HUES64 (cell line): ENCODE data around the gene PPP1R1B.

Source experiments
- H3K27ac ChIP-seq: 2 replicates; pipeline ENCODE4 v1.7.0; 2013; ENCODE audit warnings: low read depth, low read length, inconsistent platforms
- H3K27me3 ChIP-seq: 2 replicates; pipeline ENCODE4 v1.6.1; 2013; ENCODE audit warnings: mild to moderate bottlenecking, low read length; ENCODE audit not compliant: insufficient read depth
- H3K36me3 ChIP-seq: 2 replicates; pipeline ENCODE4 v1.6.1; 2013; ENCODE audit warnings: mild to moderate bottlenecking, low read length; ENCODE audit not compliant: insufficient read depth
- H3K4me1 ChIP-seq: 2 replicates; pipeline ENCODE4 v1.6.1; 2013; ENCODE audit warnings: mild to moderate bottlenecking, low read length, moderate library complexity; ENCODE audit not compliant: insufficient read depth
- H3K4me3 ChIP-seq: 2 replicates; pipeline ENCODE4 v1.5.1; 2013; ENCODE audit warnings: mild to moderate bottlenecking, low read length, moderate library complexity
- H3K9ac ChIP-seq: 2 replicates; pipeline ENCODE4 v1.6.1; 2013; ENCODE audit warnings: mild to moderate bottlenecking, low read depth, low read length
- H3K9me3 ChIP-seq: 2 replicates; pipeline ENCODE4 v1.6.1; 2013; ENCODE audit warnings: low read depth, low read length; ENCODE audit not compliant: insufficient read depth
- WGBS: fragments of 150-250, 120-280 bp; methylation state at CpG from one replicate; pipeline ENCODE4 v1.1.7; 2013; ENCODE audit warnings: missing lambda C conversion rate; 5-methylcytosine and 5-hydroxymethylcytosine counted together

PPP1R1B gene

GRCh38 chr17:39628655-39629493, 2.1 kb downstream of the PPP1R1B start:
- no peak overlapping the region for H3K27ac ChIP-seq
- peaks cover 32% of the 10 kb centered on the region for H3K4me1 ChIP-seq
- H3K9me3 ChIP-seq = no peaks in the 10 kb centered on the region
- 56% methylated on average over 10 of the region's 10 CpGs for WGBS
- H3K4me3 ChIP-seq = no peak overlapping the region
- no peak overlapping the region for H3K9ac ChIP-seq
- peaks cover 54% of the 10 kb centered on the region for H3K27me3 ChIP-seq
- H3K36me3 ChIP-seq = no peaks in the 10 kb centered on the region

GRCh38 chr17:39629494-39629880, 2.7 kb downstream of the PPP1R1B start:
- H3K27me3 ChIP-seq = peaks cover 50% of the 10 kb centered on the region
- no peak overlapping the region for H3K9ac ChIP-seq
- no peak overlapping the region for H3K27ac ChIP-seq
- peaks cover 32% of the 10 kb centered on the region for H3K4me1 ChIP-seq
- H3K36me3 ChIP-seq = no peaks in the 10 kb centered on the region
- no peak overlapping the region for H3K4me3 ChIP-seq
- 66% methylated on average over 3 of the region's 3 CpGs for WGBS
- no peaks in the 10 kb centered on the region for H3K9me3 ChIP-seq

GRCh38 chr17:39629898-39630297, 3.1 kb downstream of the PPP1R1B start:
- H3K27ac ChIP-seq = no peak overlapping the region
- no peaks in the 10 kb centered on the region for H3K9me3 ChIP-seq
- H3K9ac ChIP-seq = no peak overlapping the region
- WGBS = 87% methylated on average over 12 of the region's 12 CpGs
- H3K4me3 ChIP-seq = no peak overlapping the region
- peaks cover 32% of the 10 kb centered on the region for H3K4me1 ChIP-seq
- H3K36me3 ChIP-seq = no peaks in the 10 kb centered on the region
- peaks cover 46% of the 10 kb centered on the region for H3K27me3 ChIP-seq

- Histone ChIP-seq H3K4me3 (peak overlapping the region; percentile 13; the same call in 1 of the 2 replicates), H3K4me1 (peaks cover 41% of the 10 kb centered on the region), H3K27ac (no peak overlapping the region), H3K9ac (0 out of 2 replicates have a peak overlapping the region, but pooled peaks have one; percentile 15), H3K9me3 (no peaks in the 10 kb centered on the region), H3K36me3 (no peaks in the 10 kb centered on the region), H3K27me3 (peaks cover 31% of the 10 kb centered on the region)
- 8% methylated on average over 5 of the region's 6 CpGs for WGBS
These were observed 4.7 kb downstream of the PPP1R1B start for GRCh38 chr17:39631403-39631802.

- 71% methylated on average over 13 of the region's 13 CpGs for WGBS
- H3K9me3 ChIP-seq = no peaks in the 10 kb centered on the region
- no peaks in the 10 kb centered on the region for H3K36me3 ChIP-seq
- no peak overlapping the region for H3K9ac ChIP-seq
- H3K4me1 ChIP-seq = peaks cover 45% of the 10 kb centered on the region
- no peak overlapping the region for H3K4me3 ChIP-seq
- H3K27ac ChIP-seq = no peak overlapping the region
- H3K27me3 ChIP-seq = peaks cover 22% of the 10 kb centered on the region
These were observed 5.6 kb downstream of the PPP1R1B start for GRCh38 chr17:39632153-39632941.

- H3K9me3 ChIP-seq = no peaks in the 10 kb centered on the region
- 90% methylated on average over 8 of the region's 8 CpGs for WGBS
- no peak overlapping the region for H3K27ac ChIP-seq
- peaks cover 8% of the 10 kb centered on the region; the same call in 1 of the 2 replicates for H3K27me3 ChIP-seq
- peaks cover 42% of the 10 kb centered on the region for H3K4me1 ChIP-seq
- no peak overlapping the region for H3K4me3 ChIP-seq
- no peak overlapping the region for H3K9ac ChIP-seq
- no peaks in the 10 kb centered on the region for H3K36me3 ChIP-seq
These were observed 6.9 kb downstream of the PPP1R1B start for GRCh38 chr17:39633570-39634183.

- H3K9ac ChIP-seq = no peak overlapping the region
These were observed 7.7 kb downstream of the PPP1R1B start for GRCh38 chr17:39634384-39634871.

GRCh38 chr17:39635614-39636176, 8.9 kb downstream of the PPP1R1B start:
- Histone ChIP-seq H3K9ac (no peak overlapping the region), H3K9me3 (no peaks in the 10 kb centered on the region), H3K27me3 (no peaks in the 10 kb centered on the region), H3K27ac (no peak overlapping the region), H3K4me3 (no peak overlapping the region), H3K4me1 (peaks cover 45% of the 10 kb centered on the region), H3K36me3 (no peaks in the 10 kb centered on the region)
- WGBS = 74% methylated on average over 8 of the region's 8 CpGs

More at GRCh38 chr17:39634384-39634871, 7.7 kb downstream of the PPP1R1B start:
- H3K9me3 ChIP-seq = no peaks in the 10 kb centered on the region
- H3K27ac ChIP-seq = no peak overlapping the region
- H3K4me1 ChIP-seq = peaks cover 39% of the 10 kb centered on the region
- peaks cover 4% of the 10 kb centered on the region; the same call in 1 of the 2 replicates for H3K27me3 ChIP-seq
- H3K36me3 ChIP-seq = no peaks in the 10 kb centered on the region
- 83% methylated on average over 1 of the region's 2 CpGs for WGBS
- no peak overlapping the region for H3K4me3 ChIP-seq

- peak overlapping the region; percentile 50; the same call in 1 of the 2 replicates for H3K9ac ChIP-seq
- H3K4me3 ChIP-seq = peak overlapping the region; percentile 85
- no peaks in the 10 kb centered on the region for H3K36me3 ChIP-seq
- no peaks in the 10 kb centered on the region for H3K27me3 ChIP-seq
- peaks cover 38% of the 10 kb centered on the region for H3K4me1 ChIP-seq
- no peaks in the 10 kb centered on the region for H3K9me3 ChIP-seq
- 35% methylated on average over 6 of the region's 6 CpGs for WGBS
- peak overlapping the region; percentile 67 for H3K27ac ChIP-seq
These were observed 9.8 kb downstream of the PPP1R1B start for GRCh38 chr17:39636587-39636926.

GRCh38 chr17:39636927-39637736, 10.4 kb downstream of the PPP1R1B start, which contains the start of gene STARD3:
TSS of gene STARD3 (plus strand) at chr17:39637144. CDS start at chr17:39653532, 16,388 bp downstream.
- H3K4me3 ChIP-seq = peak within 1 kb of the TSS; percentile 85
- WGBS = under 1% methylated on average over 68 of the region's 69 CpGs
- no peaks in the 10 kb centered on the region for H3K9me3 ChIP-seq
- no peaks in the 10 kb centered on the region for H3K27me3 ChIP-seq
- H3K27ac ChIP-seq = peak within 1 kb of the TSS; percentile 67
- no peaks in the 10 kb centered on the region for H3K36me3 ChIP-seq
- H3K9ac ChIP-seq = peak within 1 kb of the TSS; percentile 83
- peaks cover 33% of the 10 kb centered on the region for H3K4me1 ChIP-seq
